ENCODE data around the gene SEMA6B.
A peak's percentile ranks its signal among the peaks of the same experiment; 100 is the strongest.
"Not testable (repeated sequence)": the region's sequence is repeated elsewhere in the genome, so short reads cannot be mapped to it uniquely, and the experiment has no call there.

SEMA6B gene

DNA sequence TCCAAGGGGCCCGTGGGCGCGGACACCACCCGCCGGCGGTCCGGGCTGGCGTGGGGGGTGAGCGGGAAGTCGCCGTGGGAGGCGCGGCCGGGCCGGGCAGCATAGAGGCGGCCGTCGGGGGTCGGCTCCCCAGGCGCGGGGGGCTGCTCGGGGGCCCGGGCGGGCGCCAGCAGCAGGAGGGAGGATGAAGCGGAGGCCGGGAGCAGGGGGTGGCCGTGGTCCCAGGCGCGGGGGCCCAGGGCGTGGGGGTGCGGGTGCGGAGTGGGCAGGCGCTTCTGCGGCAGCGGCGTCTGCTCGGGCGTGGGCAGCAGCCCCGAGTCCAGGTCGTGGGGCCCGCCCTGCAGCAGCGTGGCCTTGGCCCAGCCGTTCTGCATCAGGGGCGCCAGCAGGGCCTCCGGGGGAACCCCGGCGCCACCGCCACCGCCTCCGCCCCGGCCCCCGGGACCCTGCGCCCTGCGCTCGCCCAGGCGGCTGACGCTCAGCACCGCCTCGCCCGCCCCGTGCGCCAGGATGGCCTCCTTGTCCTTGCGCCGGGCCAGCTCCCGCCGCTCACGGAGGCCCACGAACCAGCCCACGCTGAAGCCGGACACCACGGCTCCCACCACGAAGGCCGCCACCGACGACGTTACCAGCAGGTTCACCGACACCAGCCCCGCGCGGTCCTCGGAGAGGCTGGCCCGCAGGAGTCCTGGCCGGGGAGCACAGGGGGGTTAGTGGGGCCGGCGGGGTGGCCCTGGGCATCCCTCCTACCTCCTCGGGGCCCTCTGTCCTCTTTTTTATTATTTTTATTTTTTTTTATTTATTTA lies 15.4 kb downstream of the SEMA6B start:
- no peak for DNase-seq (ENCODE audit: low spot score)

DNA sequence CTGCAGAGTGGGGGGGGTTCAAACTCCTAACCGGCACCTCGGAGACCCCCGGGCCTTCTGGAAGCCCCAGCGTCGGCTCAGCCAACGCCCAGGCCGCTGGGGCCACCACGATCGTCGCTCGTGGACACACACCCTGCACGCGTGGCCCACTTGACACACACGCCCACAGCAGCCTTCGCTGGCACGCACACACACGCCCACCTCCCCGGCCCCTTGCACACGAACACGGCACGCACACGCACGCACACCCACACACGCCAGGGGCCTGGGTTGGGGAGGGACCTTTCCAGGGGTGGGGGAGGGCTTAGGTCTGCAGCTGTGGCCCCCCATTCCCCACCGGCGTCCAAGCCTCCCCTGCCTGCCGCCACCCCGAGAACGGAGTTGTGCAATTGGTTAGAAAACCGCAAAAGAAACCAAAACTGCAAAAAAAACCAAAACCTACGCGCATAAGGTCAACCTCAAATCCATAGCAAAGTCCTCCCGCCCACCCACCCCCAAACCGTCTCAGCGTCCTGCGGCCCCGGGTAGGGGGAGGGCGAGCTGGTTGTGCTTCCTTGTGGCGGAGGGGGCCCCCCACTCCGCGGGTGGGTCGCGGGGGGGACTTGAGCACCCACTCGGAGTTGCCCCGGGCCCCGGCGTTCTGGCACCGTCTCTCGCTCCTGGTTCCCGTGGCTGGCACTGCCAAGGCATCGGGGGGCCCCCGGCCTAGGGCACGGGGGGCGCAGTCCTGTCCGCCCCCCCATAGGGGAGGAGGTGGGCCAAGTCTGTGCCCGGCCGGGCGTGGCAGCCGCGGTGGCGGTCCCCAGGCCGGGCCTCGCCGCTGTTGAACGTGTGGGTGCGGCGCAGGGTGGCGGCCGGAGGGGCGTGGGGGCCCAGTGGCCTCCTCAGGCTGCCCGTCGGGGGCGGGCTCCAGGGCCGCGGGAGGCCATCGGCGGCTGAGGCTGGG lies 16.3 kb downstream of the SEMA6B start:
- no peak for DNase-seq (ENCODE audit: low spot score)

DNA sequence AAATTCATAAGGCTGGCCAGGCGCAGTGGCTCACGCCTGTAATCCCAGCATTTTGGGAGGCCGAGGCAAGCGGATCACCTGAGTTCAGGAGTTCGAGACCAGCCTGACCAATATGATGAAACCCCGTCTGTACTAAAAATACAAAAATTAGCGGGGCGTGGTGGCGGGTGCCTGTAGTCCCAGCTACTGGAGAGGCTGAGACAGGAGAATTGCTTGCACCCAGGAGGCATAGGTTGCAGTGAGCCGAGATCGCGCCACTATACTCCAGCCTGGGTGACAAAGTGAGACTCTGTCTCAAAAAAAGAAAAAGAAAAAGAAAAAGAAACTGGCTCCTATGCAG lies 17.7 kb downstream of the SEMA6B start:
- DNase-seq (ENCODE audit: low spot score), result not testable (repeated sequence)

DNA sequence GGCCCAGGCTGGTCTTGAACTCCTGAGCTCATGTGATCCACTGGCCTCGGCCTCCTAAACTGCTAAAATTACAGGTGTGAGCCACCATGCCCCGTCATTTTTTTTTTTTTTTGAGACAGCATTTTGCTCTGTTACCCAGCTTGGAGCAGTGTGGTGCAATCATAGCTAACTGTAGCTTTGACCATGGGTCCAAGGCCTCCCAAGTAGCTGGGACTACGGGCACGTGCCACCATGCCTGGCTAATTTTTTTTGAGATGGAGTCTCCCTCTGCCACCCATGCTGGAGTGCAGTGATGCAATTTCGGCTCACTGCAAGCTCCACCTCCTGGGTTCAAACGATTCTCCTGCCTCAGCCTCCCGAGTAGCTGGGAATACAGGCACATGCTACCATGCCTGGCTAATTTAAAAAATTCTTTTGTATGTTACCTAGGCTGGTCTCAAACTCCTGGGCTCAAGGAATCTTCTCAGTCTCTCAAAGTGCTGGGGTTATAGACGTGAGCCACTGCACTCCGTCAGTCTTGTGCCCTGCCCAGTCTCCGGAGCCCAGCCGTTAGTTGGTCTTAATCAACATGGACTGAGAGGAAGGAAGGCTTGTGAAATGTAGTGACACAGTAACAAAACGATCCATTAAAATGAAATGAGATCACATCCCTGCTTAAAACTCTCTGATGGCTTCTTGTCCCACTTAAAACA lies 18.2 kb downstream of the SEMA6B start:
- DNase-seq (ENCODE audit: low spot score), result no peak

DNA sequence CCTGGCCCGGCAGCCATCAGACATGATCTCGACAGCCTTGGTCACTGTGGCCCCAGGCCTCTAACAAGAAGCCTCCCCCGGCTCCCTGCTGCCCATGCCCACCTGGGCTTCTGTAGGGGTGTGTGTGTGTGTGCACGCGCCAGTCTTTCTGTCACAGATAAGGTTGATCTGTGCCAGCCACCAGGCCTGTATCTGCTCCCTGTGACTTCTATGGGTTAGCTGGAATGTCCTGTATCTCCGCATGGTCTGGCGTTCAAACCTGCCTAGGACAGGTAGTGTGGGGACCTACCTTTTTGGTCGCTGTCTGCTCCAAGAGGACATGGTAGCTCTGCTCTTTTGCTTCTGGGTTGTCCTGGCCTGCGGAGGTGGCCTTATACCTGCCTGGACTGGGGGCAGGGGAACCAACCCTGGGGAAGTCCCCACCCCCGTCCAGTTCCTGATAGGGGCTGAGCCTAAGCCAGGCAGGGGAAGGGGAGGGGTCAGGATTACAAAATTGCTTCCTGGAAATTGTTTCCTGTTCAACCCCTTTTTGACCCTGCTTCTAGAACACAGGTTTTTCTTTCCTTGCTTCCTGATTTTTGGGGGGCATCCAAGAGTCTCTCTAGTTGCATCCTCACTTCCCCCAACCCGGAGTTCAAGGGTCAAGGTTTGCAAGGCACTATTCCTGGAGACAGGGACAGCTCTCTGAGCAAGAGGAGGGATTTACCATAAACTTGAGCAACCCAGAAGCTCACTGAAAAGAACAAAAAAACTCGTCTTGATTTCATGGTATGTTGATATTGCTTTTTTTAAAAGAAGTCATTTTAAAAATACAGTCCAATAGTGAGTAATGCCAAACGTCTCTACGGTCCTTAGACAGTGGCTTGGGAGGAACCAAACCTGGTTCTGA lies 19.5 kb downstream of the SEMA6B start, which contains the start of gene LRG1:
Gene LRG1, minus strand, starts transcription at position 344 of the 889 bp plus-strand sequence. Its CDS starts 23 bp downstream, at position 321.
- peak; percentile 47 for DNase-seq (ENCODE audit: low spot score)

DNA sequence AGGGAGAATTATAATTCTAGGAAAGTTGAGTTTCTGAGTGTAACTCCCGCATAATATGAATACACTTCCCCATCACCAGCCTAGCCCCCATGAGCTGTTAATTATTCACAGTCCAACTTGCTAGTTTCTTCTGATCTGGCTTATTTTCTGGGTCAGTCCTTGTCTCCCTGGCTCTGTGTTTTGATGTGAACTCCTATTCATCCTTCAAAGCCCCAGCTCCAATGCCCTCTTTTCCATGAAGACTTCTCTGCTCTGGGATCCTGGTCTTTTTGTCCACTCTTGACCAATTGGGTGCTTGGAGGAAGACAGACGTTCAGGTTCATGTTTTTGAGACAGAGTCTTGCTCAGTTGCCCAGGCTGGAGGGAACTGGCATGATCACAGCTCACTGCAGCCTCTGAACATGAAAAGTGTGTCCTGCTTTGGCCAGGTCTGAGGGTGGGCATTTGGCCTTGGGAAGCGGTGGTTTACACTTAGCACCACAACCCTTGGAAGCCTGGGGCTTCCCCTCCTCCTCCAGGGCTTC lies 20.3 kb downstream of the SEMA6B start:
- DNase-seq (ENCODE audit: low spot score), result no peak

DNA sequence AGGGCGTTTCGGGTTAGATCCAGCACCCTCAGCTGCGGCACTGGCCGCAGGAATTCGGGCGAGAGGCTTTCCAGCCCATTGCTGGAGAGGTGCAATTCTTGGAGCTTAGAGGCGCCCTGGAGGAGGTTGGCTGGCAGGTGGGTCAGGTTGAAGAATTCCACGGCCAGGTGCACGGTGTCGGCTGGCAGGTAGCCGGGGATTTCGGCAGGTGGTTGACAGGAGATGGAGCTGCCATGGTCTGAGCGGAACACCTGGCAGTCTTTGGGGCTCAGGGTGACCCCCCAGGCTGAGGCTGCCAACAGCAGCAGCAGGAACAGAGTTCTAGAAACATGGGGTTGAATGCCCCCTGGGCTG lies 20.9 kb downstream of the SEMA6B start:
- no peak for DNase-seq (ENCODE audit: low spot score)

DNA sequence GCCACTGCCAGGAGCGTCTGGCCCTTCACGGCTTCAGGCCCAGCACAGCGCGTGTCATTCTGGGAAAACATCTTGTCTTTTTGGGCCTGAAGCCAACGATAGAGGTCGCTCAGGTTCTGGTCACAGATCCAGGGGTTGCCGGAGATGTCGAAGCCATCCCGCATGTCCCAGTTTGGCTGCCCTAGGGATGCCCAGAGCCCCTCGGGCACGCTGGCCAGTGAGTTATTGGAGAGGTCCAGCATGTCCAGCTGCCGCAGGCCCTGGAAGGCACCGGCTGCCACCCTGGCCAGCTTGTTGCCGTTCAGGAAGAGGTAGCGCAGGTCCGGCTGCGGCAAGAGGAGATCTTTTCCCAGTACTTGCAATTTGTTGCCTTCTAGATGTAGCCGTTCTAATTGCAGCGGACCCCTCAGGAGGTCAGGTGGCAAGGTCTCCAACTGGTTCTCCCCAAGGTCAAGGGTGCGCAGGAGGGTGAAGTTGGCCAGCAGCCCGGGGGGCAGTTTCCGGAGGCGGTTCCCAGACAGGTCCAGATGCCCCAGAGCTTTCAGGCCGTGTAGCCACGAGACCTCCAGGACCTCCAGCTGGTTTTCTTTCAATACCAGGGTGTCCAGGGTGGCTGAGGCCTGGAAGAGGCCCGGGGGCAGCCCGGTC lies 21.4 kb downstream of the SEMA6B start:
- no peak for DNase-seq (ENCODE audit: low spot score)

DNA sequence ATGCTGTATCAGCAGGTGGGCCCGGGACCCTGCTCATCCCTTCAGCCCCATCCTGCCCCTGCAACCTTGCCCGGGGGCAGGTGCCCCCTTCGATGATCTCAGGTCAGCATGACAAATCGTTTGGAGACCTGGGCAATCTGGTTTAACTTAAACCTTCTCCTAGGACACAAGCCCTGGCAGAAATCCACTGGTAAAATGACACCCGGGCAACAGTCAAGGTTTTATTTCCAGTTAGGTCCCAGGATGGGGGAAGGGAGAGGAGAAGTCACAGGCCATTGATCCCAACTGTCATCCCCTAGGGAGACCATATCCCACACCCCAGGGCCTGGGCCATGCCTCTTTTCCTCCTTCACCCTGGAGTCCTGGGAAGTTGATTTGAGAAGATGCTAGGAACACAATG lies 22.7 kb downstream of the SEMA6B start:
- DNase-seq (ENCODE audit: low spot score), result no peak

DNA sequence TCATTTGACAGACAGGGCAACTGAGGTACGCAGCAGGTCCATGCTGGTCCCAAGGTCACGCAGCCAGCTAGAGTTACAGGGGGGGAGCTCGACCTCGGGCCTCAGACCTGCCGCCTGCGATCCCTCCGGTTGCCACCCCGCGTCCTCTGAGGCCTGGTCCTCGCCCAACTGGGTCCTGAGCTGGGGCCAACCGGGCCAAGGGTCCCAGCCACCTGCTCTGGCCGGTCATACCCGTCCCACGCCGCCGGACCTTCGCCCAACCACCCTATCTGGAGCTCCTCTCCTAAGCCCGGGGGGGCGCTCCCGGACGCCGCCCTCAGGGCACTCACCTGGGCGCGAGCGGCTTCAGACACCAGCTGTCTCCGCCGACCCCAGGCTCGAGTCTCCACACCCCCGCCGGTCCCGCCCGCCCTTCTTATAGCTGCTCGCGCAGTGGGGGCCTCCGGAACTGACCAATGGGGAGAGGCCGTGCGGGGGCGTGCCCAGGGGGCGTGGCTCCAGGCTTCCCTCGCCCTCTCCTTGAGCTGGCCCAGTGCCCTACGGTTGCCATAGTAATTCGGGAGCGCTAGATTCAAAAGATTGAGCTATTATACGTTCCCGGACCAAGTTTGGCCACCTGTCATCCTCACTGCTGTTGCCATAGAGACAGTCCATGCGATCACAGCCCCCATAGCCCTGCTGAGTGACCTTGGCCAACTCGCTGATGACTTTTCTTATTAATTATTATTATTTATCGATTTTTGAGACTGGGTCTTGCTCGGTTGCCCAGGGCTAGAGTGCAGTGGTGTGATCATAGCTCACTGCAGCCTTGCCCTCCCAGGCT lies 24.4 kb downstream of the SEMA6B start, which contains the start of gene PLIN5:
Gene PLIN5, minus strand, starts transcription at position 389 of the 823 bp plus-strand sequence. CDS start 1,150 bp downstream, outside the sequence.
- peak; percentile 86 for DNase-seq (ENCODE audit: low spot score)

DNA sequence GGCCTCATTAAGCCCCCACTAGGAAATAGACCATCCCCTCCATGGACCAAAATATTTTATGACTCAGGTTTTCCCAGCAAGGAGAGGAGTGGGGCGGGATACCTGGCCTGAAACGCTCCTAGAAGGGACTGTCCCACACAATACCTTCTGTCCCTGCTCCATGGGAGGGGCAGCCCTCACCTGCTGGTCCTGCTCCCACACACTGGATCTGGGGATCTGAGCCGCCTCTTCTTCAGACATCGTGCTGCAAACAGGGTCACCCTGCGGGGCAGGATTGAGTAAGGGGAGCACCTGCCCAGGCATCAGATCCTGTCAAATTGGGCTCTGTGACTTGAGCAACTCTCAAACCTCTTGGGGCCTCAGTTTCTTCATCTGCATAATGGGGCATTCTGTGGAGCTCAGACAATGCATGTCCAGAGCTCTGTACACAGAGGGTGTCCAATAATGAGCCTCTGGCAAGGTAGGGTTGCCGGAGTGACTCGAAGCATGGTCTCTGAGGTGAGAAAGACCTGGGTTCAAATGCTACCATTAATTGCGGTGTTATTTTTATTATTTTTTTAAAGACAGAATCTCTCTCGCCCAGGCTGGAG lies 25.6 kb downstream of the SEMA6B start:
- no peak for DNase-seq (ENCODE audit: low spot score)

DNA sequence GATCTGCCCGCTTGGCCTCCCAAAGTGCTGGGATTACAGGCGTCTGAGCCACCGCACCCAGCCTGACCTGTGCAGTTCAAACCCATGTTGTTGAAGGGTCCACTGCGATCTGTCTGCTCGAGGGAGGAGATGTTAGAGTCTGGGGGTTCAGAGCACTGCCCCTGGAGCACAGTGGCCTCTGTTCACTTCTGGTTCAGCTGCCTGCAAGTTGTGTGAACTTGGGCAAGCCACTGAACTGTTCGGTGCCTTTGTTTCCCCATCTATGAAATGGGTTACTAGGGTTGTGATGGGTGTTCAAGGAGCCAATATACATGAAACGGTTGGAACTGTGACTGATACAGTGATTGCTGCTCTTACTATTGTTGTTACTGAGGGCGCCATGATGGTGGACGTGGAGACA lies 26.1 kb downstream of the SEMA6B start:
- no peak for DNase-seq (ENCODE audit: low spot score)

DNA sequence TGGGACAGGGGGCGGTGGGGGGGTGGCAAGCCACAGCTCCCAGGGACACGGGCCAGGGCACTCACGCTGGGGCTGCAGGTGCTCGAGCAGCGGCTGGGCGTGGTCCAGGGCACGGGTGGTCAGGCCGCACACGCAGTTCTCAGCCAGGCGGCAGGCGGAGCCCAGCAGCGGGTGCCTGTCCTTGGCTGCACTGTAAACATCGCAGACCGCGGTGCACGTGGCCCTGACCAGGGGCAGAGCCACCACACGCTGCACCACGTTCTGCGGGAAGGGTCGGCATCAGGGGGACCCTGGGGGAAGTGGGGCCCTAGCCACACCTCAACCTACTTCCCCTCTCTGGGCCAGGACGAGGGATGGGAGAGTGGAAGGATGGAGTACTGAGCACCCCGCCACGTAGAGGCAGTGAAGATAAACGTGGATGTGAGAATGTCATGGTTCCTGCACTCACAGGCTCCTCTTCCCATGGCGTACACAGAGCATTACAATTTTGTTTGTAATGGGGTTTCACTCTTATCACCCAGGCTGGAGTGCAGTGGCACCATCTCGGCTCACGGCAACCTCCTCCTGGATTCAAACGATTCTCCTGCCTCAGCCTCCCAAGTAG lies 27.8 kb downstream of the SEMA6B start:
- no peak for DNase-seq (ENCODE audit: low spot score)

DNA sequence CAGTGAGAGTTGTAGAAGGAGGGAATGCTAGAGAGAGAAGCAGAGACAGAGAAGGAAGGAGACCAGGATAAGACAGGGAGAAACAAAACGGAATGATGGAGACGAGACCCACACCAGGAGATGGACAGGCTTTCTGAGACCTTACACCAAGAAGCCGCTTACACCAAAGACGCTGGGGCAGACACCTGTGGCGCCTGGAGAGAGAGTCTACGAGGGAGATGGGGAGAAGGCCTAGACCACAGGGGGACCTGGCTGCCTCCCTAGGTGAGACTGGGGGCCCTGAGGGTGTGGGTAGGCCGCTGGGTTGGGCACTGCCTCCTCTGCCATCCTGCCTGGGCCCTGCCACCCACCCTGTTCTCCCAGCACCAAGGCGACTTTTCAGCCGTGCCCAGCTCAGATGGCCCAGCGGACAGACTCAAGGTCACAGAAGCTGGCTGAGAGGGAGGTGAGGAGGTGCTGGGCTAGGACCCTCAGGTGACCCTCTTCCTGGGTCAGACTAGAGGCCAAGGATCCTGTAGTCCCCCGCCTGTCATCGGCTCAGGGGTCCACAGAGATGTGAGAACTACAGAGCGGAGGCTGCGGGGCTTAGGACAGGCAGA lies 29.5 kb downstream of the SEMA6B start:
- DNase-seq (ENCODE audit: low spot score), result no peak

DNA sequence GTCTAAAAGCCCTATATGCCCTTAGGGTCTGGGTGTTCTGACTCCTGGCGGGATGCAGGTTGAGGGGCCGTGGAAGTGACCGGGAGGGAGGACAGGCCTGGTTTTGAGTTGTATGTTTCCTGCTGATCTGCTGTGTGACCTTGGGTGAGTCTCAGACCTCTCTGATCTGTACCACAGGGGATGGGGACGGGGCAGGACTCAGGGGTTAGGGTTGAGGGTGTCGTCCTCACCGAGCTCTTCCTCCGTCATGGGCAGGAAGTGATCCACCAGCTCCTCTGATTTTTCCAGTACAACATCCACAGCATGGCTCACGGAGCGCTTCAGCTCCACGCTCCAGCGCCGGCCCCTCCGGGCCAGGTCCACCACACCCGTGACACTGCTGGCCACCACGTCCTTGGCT lies 30.6 kb downstream of the SEMA6B start:
- no peak for DNase-seq (ENCODE audit: low spot score)

DNA sequence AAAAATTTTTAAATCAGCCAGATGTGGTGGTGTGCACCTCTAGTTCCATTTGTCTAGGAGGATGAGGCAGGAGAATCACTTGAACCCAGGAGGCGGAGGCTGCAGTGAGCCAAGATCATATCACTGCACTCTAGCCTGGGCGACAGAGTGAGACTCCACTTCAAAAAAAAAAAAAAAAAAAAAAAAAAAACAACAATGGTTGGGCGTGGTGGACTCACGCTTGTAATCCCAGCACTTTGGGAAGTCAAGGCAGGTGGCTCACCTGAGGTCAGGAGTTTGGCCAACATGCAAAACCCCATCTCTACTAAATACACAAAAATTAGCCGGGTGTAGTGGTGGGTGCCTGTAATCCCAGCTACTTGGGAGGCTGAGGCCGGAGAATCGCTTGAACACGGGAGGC lies 32.1 kb downstream of the SEMA6B start:
- not testable (repeated sequence) for DNase-seq (ENCODE audit: low spot score)

DNA sequence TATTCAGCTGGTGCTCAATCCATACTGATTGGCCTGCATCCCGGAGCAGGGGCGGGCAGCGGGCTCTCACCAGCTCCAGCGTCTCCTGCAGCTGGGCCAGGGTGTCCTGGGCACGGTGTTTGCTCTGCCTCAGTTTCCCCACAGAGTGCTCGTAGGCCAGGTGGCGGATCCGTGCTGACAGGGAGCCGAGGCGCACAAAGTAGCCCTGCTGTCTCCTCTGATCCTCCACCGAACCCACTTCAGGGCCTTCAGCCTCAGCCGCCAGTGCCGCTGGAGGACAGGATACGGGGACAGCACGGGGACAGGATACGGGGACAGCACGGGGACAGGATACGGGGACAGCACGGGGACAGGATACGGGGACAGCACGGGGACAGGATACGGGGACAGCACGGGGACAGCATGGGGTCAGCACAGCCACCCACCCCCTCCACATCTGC lies 33.9 kb downstream of the SEMA6B start:
- no peak for DNase-seq (ENCODE audit: low spot score)

DNA sequence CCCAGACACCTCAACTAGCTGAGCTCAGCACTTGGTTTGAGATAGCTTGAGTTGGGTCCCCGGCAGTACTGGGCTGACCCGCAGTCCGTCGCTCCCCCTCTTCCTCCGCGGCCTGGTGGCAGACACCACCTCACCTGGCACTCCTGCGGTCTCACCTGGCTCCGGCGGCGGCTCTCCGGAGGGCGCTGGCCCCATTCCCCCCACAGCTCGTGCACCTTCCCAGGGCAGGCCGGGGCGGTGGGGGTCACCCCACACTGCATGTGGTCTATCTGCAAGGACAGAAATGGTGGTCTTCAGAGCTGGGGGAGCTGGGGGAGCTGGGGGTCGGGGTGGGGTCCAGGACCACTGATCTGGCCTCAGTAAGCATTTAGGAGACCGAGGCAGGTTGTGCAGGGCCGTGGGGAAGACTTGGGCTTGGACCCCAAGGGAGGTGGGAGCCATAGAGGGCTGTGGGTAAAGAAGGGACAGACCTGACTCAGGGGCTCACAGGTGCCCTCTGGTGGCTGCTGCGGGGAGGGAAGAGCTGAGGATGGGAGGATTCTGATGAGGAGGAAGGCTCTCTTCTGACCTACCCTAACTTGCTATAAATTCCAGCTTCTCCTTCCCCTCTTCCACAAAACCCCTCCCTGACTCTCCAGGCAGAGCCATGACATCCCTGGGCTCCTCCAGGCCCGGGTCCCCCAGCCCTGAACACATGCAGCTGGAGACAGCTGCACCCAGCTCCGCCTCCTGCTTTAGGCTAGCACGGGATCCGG lies 34.5 kb downstream of the SEMA6B start:
- DNase-seq (ENCODE audit: low spot score), result peak; percentile 65
